ENCODE data around the gene PYCR2.
"Not testable (repeated sequence)": the region's sequence is repeated elsewhere in the genome, so short reads cannot be mapped to it uniquely, and the experiment has no call there.

PYCR2 gene

GRCh38 chr1:225923692-225924555 is at the start of gene PYCR2:
PYCR2 (minus strand) TSS chr1:225924250; CDS start chr1:225924110, 140 bp downstream.
- peak; percentile 96 for DNase-seq

GRCh38 chr1:225973158-225973557 is 49.1 kb upstream of the PYCR2 start:
- peak; percentile 42 for DNase-seq

GRCh38 chr1:225972344-225973152 is 48.5 kb upstream of the PYCR2 start:
- peak; percentile 47 for DNase-seq

DNA sequence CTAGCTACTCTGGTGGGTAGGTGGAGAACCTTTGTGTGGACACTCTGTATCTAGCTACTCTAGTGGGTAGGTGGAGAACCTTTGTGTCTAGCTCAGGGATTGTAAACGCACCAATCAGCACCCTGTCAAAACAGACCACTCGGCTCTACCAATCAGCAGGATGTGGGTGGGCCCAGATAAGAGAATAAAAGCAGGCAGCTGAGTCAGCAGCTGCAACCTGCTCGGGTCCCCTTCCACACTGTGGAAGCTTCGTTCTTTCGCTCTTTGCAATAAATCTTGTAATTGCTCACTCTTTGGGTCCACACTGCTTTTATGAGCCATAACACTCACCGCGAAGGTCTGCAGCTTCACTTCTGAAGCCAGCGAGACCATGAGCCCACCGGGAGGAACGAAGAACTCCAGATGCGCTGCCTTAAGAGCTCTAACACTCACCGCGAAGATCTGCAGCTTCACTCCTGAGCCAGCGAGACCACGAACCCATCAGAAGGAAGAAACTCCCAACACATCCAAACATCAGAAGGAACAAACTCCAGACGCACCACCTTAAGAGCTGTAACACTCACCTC is 46.6 kb upstream of the PYCR2 start:
- not testable (repeated sequence) for DNase-seq

GRCh38 chr1:225969751-225970150 is 45.7 kb upstream of the PYCR2 start:
- DNase-seq = not testable (repeated sequence)

- no peak for DNase-seq
Observed at GRCh38 chr1:225965231-225965630, 41.2 kb upstream of the PYCR2 start.

DNA sequence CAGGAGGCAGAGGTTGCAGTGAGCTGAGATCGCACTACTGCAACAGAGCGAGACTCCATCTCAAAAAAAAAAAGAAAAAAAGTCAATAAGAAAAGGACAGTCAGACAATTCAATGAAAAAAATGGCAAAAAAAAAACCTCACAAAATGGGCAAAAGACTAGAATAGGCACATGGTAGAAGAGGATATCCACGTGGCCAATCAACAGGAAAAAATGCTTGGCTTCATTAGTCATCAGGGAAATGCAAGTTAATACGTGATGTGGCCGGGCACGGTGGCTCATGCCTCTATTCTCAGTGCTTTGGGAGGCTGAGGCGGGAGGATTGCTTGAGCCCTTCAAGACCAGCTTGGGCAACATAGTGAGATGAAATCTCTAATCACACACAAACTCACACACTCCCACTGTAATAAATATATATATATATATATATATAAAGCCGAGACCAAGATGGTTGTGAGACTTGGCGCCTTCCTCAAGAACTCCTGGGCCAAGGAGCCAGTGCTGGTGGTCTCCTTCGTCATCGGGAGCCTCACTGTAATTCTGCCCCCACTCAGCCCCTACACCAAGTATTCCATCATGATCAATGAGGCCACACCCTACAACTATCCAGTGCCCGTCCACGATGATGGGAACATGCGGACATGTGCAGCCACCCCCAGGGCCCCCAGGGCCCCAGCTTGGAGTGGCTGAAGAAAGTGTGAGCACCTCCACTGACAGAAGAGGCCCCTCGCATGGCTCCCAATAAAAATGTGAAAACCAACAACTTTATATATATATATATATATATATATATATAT is 39.9 kb upstream of the PYCR2 start:
- DNase-seq = no peak

DNA sequence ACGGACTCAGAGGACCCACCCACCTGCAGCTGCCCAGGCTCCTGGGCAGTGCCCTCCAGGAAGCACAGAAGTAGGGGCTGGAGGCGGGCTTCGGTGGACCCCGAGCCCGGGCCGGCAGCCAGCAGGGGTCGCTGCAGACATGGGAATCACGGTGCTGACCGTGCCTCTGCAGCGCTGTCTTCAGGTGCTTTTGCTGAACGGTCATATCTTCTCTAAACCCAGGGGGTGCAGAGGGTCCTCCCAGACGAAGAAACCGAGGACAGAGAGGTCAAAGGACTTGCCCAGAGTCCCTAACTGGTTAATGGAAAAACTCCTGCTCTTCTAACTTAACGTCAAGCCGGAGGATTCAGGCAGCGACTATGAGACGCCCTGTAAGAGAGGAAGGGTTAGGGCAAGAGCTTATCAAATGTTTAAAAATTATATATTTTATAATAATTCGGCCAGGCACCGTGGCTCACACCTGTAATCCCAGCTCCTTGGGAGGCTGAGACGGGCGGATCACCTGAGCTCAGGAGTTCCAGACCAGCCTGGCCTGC is 38.5 kb upstream of the PYCR2 start:
- peak; percentile 97 for DNase-seq

DNA sequence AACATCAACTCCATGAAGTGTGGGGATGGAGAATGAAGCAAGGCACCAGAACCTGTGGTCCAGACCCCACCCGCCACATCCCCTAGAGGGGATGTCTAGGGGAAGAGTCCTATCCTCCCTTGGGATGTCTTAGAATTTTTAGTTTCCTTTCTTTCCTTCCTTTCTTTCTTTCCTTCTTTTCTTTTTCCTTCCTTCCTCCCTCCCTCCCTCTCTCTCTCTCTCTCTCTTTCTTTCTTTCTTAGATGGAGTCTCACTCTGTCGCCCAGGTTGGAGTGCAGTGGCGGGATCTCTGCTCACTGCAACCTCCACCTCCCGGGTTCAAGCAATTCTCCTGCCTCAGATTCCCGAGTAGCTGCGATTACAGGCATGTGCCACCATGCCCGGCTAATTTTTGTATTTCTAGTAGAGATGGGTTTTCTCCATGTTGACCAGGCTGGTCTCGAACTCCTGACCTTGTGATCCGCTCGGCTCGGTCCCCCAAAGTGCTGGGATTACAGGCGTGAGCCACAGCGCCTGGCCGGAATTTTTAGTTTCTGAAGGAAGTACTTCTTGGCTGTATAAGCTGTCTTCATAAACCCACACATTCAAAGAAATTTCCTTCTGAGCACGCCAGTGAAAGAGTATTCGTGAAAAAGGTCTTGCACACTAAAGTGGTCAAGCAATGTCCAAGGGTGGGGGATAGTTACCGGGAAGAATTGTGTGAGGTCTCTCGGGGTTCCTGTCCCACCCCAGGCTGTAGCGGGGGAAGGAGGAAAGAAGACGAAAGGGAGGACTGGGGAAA is 37.8 kb upstream of the PYCR2 start:
- DNase-seq = no peak

GRCh38 chr1:225958041-225958440 is 34.0 kb upstream of the PYCR2 start:
- no peak for DNase-seq

DNA sequence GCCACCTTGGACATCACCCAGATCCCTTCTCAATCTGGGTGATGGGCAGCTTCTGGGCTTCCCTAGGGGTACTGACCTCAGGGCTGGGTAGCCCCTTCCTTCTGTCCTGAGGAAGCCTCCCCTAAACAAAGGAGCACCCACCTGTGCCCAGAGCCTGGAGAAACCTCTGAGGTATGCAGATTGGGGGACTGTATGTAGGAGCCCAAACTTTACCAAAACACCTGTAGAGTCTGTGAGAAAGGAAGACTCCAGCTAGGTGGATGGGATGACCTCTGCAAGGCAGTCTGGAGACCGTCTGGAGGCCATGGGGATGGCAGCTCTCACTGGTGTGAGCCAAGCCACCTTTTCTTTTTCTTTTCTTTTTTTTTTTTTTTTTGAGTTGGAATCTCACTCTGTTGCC is 30.7 kb upstream of the PYCR2 start:
- DNase-seq = no peak

DNA sequence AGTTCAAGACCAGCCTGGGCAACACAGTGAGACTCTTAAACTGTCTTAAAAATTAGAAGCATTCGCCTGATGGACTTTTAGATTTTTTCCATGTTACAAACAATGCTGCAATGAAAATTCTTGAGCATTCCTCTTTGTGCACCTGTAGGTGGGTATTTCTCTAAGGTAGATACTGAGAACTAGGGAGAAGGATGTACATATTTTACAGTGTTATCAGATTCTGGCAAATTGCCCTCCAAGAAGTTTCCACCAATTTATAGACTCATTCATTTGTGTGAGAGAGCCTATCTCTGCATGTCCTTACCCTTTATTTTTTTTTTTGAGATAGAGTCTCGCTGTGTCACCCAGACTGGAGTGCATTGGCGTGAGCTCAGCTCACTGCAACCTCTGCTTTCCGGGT is 29.3 kb upstream of the PYCR2 start:
- no peak for DNase-seq

GRCh38 chr1:225950905-225951497 is 27.0 kb upstream of the PYCR2 start:
- DNase-seq = no peak

- DNase-seq = no peak
Observed at GRCh38 chr1:225949041-225949440, 25.0 kb upstream of the PYCR2 start.

DNA sequence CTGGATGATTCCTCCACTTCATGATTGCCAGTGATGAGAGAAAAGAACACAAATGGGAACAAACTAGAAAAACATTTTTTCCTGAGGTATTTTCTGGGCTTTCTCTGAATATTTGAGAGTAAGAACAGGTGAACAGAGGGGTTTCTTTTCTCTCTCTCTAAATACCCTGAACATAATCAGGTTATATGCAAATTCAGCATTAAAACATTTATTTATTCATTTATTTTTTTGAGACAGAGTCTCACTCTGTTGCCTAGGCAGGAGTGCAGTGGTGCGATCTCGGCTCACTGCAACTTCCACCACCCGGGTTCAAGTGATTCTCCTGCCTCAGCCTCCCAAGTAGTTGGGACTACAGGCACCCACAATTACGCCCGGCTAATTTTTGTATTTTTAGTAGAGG is 22.8 kb upstream of the PYCR2 start:
- no peak for DNase-seq

GRCh38 chr1:225946082-225946620 is 22.1 kb upstream of the PYCR2 start:
- no peak for DNase-seq

DNA sequence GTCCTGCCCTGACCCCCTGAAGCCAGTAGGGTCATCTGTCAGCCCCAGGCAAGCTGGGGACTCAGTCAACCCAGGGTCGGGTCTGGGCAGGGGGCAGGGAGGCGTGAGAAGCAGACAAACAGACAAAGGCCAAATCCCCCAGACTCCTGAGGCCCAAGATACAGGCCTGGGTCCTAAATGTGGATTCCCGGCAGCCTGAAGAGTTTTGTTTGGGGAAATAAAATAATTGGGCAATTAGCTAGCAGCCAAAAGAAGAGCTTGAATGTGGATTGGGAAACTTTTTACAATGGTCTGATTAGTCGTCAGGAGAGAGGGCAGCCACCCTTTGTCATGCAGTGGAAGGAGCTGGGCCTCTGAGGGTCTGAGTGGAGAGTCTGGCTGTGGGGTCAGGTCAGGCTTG is 21.5 kb upstream of the PYCR2 start:
- no peak for DNase-seq

GRCh38 chr1:225944951-225945350 is 20.9 kb upstream of the PYCR2 start:
- no peak for DNase-seq

DNA sequence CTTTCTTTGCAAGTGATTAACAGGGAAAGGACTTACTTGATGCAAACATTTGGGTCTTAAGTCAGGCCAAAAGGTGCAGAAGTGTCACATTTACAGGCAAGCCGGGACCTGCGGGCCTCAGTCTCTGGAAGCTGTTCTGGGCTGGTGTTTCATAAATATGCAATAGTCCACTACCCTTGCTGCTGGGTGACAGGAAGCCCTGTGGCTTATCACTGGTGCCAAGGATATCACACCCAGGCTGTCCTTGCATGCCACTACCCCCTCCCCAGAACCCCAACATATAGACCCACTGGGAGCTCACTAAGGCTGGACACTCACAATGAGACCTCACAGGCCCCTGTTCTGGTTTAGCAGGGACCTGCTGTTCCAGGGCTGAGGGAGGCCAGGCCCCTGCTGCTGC is 20.3 kb upstream of the PYCR2 start:
- DNase-seq = no peak

- DNase-seq = no peak
Observed at GRCh38 chr1:225943582-225943981, 19.5 kb upstream of the PYCR2 start.

GRCh38 chr1:225942574-225942973 is 18.5 kb upstream of the PYCR2 start:
- no peak for DNase-seq

Data from activated CD8-positive, alpha-beta memory T cell treated with anti-CD3 and anti-CD28 coated beads, Interleukin-2, amount 50 U/mL, for 48 hours (primary cell).